WTC11 (cell line): ENCODE results near the gene FCHSD2. TPM values are rescaled to one million over a fixed set of nuclear protein-coding genes. Genes with fewer than 3 reads are reported as not detected.

Experiments used
- ATAC-seq: fragments of 200-7000 bp; cut with Tn5 transposase; 2 replicates; pipeline ENCODE4 v1.10.0; 2021; ENCODE audit warnings: mild to moderate bottlenecking, moderate library complexity
- CTCF ChIA-PET: fragments of 300-600 bp; sonication (Branson Sonifier 250); formaldehyde crosslinking; loops from one replicate; lab custom pipeline; 2021; ENCODE audit warnings: antibody characterized with exemption; lab: Charles Lee
- POLR2A ChIA-PET: fragments of 350-600 bp; sonication (Branson Sonifier 250); formaldehyde crosslinking; loops from one replicate; lab custom pipeline; 2021; ENCODE audit warnings: antibody characterized with exemption; lab: Charles Lee
- DNase-seq: peaks from one replicate; pipeline ENCODE4 v3.0.0; 2021; ENCODE audit warnings: low spot score
- H3K27ac Mint-ChIP-seq: 2 replicates; pipeline ENCODE4 v1.8.0; 2021; ENCODE audit warnings: mixed read lengths
- H3K27me3 Mint-ChIP-seq: 2 replicates; pipeline ENCODE4 v1.8.0; 2021; ENCODE audit warnings: low read depth, mild to moderate bottlenecking, moderate library complexity, mixed read lengths
- H3K36me3 Mint-ChIP-seq: 2 replicates; pipeline ENCODE4 v1.8.0; 2021; ENCODE audit warnings: mixed read lengths
- H3K4me1 Mint-ChIP-seq: 2 replicates; pipeline ENCODE4 v1.8.0; 2022; ENCODE audit warnings: mixed read lengths
- H3K4me3 Mint-ChIP-seq: 2 replicates; pipeline ENCODE4 v1.8.0; 2021; ENCODE audit warnings: mild to moderate bottlenecking, moderate library complexity, mixed read lengths
- H3K9me3 Mint-ChIP-seq: 2 replicates; pipeline ENCODE4 v1.8.0; 2021; ENCODE audit warnings: mixed read lengths
- CDX4 ChIP-seq: fragments of 250-450 bp; sonication (Bioruptor Pico); IDR thresholded peaks from 2 replicates; pipeline ENCODE4 v1.9.0; 2021; ENCODE audit warnings: moderate library complexity, mild to moderate bottlenecking, inconsistent platforms, borderline replicate concordance
- FOXP4 ChIP-seq: sonication (generic); formaldehyde crosslinking; IDR thresholded peaks from 2 replicates; pipeline ENCODE4 v1.8.0; 2022; ENCODE audit warnings: mild to moderate bottlenecking, missing genetic modification reagents
- GTF2I ChIP-seq: fragments of 250-450 bp; sonication (Bioruptor Pico); conservative IDR thresholded peaks from 2 replicates; pipeline ENCODE4 v1.4.0; 2021; ENCODE audit warnings: mild to moderate bottlenecking
- HMGA2 ChIP-seq: fragments of 250-450 bp; sonication (Bioruptor Pico); IDR thresholded peaks from 2 replicates; pipeline ENCODE4 v1.4.0; 2021; ENCODE audit warnings: mild to moderate bottlenecking, moderate library complexity
- MAX ChIP-seq: sonication (generic); formaldehyde crosslinking; IDR thresholded peaks from 2 replicates; pipeline ENCODE4 v1.8.0; 2022; ENCODE audit warnings: mild to moderate bottlenecking, missing genetic modification reagents
- MLX ChIP-seq: sonication (generic); formaldehyde crosslinking; IDR thresholded peaks from 2 replicates; pipeline ENCODE4 v1.8.1; 2023; ENCODE audit warnings: mild to moderate bottlenecking, missing genetic modification reagents, moderate library complexity
- MYBL2 ChIP-seq: sonication (generic); formaldehyde crosslinking; IDR thresholded peaks from 2 replicates; pipeline ENCODE4 v1.8.1; 2023; ENCODE audit warnings: mild to moderate bottlenecking, moderate library complexity, missing genetic modification reagents
- SP1 ChIP-seq: sonication (generic); formaldehyde crosslinking; conservative IDR thresholded peaks from 2 replicates; pipeline ENCODE4 v1.8.1; 2022; ENCODE audit warnings: missing genetic modification reagents
- ZBTB21 ChIP-seq: sonication (generic); formaldehyde crosslinking; IDR thresholded peaks from 2 replicates; pipeline ENCODE4 v1.8.1; 2023; ENCODE audit warnings: mild to moderate bottlenecking, missing genetic modification reagents, borderline replicate concordance
- ZNF532 ChIP-seq: fragments of 250-450 bp; sonication (Bioruptor Pico); IDR thresholded peaks from 2 replicates; pipeline ENCODE4 v1.9.0; 2021; ENCODE audit warnings: mild to moderate bottlenecking, borderline replicate concordance
- ZNF671 ChIP-seq: fragments of 250-450 bp; sonication (Bioruptor Pico); IDR thresholded peaks from 2 replicates; pipeline ENCODE4 v1.8.0; 2021; ENCODE audit warnings: mild to moderate bottlenecking
- total RNA-seq: library from RNA; stranded (reverse); gene quantifications from 3 replicates; pipeline ENCODE4 v1.2.3, GENCODE V29; 2021
- TF ChIP-seq, protein P1 (sequence below): sonication (generic); formaldehyde crosslinking; IDR thresholded peaks from 2 replicates; pipeline ENCODE4 v1.8.1; 2023; ENCODE audit warnings: mild to moderate bottlenecking, missing genetic modification reagents
- TF ChIP-seq, protein P2 (sequence below): sonication (generic); formaldehyde crosslinking; IDR thresholded peaks from 2 replicates; pipeline ENCODE4 v1.8.1; 2022; ENCODE audit warnings: missing genetic modification reagents, borderline replicate concordance

FCHSD2 gene
- total RNA-seq, 1 experiment from 2014 or later: 10.1 TPM

- no peak for TF ChIP-seq ZNF532
- no peak for TF ChIP-seq HMGA2 (CRISPR knock-in tag)
- no peak for TF ChIP-seq MAX
Measured at GRCh38 chr11:73121692-73122091, 20.4 kb downstream of the FCHSD2 start (continued).

- no peak for ATAC-seq
- Mint-ChIP-seq H3K27me3 (no peaks in the 10 kb centered on the region), H3K27ac (no peak overlapping the region), H3K4me3 (no peak overlapping the region), H3K4me1 (no peaks in the 10 kb centered on the region), H3K36me3 (no peaks in the 10 kb centered on the region), H3K9me3 (no peaks in the 10 kb centered on the region)
- POLR2A ChIA-PET: no interaction called here
- CTCF ChIA-PET: interaction anchor here (0.6 to 0.8 kb wide), 2 partner anchors 20 to 25 kb away, joined by 3 read pairs; partner anchors contain the start of gene FCHSD2
- no peak for DNase-seq
- TF ChIP-seq MAX: no peak
- TF ChIP-seq ZNF532: no peak
- TF ChIP-seq FOXP4 (CRISPR knock-in tag): no peak
- no peak for TF ChIP-seq MYBL2 (CRISPR knock-in tag)
- TF ChIP-seq CDX4: no peak
- no peak for TF ChIP-seq ZBTB21 (CRISPR knock-in tag)
- TF ChIP-seq, protein P1, sequence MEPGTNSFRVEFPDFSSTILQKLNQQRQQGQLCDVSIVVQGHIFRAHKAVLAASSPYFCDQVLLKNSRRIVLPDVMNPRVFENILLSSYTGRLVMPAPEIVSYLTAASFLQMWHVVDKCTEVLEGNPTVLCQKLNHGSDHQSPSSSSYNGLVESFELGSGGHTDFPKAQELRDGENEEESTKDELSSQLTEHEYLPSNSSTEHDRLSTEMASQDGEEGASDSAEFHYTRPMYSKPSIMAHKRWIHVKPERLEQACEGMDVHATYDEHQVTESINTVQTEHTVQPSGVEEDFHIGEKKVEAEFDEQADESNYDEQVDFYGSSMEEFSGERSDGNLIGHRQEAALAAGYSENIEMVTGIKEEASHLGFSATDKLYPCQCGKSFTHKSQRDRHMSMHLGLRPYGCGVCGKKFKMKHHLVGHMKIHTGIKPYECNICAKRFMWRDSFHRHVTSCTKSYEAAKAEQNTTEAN (CRISPR knock-in tag): no peak
- TF ChIP-seq ZNF671: no peak
- TF ChIP-seq, protein P2, sequence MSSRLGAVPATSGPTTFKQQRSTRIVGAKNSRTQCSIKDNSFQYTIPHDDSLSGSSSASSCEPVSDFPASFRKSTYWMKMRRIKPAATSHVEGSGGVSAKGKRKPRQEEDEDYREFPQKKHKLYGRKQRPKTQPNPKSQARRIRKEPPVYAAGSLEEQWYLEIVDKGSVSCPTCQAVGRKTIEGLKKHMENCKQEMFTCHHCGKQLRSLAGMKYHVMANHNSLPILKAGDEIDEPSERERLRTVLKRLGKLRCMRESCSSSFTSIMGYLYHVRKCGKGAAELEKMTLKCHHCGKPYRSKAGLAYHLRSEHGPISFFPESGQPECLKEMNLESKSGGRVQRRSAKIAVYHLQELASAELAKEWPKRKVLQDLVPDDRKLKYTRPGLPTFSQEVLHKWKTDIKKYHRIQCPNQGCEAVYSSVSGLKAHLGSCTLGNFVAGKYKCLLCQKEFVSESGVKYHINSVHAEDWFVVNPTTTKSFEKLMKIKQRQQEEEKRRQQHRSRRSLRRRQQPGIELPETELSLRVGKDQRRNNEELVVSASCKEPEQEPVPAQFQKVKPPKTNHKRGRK: no peak
- no peak for TF ChIP-seq SP1
- TF ChIP-seq MLX: no peak
- no peak for TF ChIP-seq GTF2I (CRISPR knock-in tag)
Measured at GRCh38 chr11:73117071-73117470, 25.0 kb downstream of the FCHSD2 start.
